Activated CD4-positive, alpha-beta T cell treated with anti-CD3 and anti-CD28 coated beads, Interleukin-2, Interleukin-6, amounts not matched to agents 100 ng/mL and 50 ng/mL, durations not matched to agents 16 hours and 8 hours (primary cell): Measurements from ENCODE around the gene VSIG1.
A peak's percentile ranks its signal among the peaks of the same experiment; 100 is the strongest.

ENCODE experiments used
- DNase-seq: peaks from one replicate; pipeline ENCODE4 v3.0.0-alpha.2; 2020

The VSIG1 gene

DNA sequence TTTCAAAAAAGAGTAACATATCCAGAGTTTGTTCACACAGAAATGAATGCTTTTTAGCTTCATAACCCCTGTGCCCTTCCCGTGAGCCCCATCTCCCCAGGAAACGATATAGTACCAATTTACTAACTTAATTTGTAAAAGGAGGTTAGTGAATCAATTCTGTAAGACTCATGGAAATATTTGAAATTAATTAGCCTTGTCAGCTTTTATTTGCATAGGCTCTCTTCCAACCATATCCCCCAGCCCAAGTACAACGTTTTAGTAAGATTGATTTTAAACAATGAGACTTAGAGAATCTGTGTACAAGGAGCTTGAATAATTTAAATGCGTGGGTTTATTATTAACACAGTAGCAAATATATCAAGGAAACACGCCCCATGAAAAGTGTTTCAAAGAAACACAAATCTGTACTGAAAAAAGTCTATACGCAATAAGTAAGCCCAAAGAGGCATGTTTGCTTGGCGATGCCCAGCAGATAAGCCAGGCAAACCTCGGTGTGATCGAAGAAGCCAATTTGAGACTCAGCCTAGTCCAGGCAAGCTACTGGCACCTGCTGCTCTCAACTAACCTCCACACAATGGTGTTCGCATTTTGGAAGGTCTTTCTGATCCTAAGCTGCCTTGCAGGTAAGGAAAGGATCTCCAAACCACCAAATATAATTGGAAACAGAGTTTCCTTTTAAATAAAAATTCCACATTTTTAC lies at the start of gene VSIG1:
VSIG1 (plus strand) TSS at position 512 of the 703 bp plus-strand sequence; CDS start at position 578, 66 bp downstream.
- no peak for DNase-seq

DNA sequence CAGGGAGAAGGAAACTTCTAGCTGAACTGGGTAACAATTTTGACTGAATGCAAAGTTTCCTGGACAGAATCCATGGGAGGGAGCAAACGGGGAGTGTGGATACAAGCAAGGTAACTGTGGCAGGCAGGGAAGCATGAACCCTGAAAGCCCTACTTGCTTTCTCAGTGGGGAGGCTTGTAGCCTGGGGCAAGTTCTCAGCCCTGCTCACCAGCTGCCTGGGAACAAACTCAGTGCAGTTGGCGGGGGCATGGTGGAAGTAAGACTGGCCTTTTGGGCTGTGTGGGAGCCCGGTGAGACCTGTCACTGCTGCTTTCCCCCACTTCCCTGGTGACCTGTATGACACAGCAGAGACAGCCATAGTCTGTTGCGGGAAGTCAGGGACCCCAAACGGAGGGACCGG lies 48.7 kb upstream of the VSIG1 start:
- no peak for DNase-seq

DNA sequence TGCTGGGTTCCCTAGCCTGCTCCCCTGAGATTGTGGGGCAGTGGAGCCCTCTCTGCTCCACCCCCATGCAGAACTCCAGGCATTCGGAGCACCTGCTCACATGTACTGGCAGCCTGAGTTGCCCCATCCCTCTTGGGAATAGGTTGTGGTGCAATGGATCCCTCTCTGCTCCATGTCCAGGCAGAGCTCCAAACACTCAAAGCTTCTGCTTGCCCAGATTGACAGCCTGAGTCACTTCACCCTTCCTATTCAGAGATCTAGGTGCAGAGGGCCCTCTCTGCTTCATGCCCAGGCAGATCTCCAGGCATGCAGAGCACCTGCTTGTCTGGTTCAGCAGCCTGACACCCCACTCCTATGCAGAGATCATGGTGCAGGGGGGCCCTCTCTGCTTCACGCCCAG lies 44.1 kb upstream of the VSIG1 start:
- DNase-seq = no peak

DNA sequence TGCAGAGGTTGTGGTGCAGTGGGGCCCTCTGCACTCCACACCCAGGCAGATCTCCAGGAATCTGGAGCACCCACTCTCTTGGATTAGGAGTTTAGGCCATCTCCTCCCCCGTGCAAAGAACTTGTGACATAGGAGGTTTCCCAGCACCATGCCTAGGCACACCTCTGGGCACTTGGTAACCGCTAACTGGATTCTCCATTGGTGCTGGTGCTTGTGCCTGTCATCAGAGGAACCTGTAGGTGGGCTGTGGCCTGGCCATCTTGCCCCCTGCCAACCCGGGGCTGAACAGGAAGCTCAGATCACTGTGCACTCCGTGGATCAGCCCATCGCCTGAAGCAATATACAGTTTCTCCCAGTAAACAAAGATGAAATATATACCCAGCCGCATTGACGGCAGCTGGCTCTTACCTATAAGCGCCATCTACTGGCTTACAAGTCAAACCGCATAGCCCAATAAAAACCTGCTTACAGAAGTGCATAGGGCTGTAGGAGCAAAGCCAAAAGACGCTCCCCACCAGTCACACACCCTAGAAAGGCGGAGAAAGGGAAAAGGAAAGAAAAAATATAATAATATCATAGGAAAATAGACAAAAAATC lies 43.5 kb upstream of the VSIG1 start:
- DNase-seq = peak; percentile 55

DNA sequence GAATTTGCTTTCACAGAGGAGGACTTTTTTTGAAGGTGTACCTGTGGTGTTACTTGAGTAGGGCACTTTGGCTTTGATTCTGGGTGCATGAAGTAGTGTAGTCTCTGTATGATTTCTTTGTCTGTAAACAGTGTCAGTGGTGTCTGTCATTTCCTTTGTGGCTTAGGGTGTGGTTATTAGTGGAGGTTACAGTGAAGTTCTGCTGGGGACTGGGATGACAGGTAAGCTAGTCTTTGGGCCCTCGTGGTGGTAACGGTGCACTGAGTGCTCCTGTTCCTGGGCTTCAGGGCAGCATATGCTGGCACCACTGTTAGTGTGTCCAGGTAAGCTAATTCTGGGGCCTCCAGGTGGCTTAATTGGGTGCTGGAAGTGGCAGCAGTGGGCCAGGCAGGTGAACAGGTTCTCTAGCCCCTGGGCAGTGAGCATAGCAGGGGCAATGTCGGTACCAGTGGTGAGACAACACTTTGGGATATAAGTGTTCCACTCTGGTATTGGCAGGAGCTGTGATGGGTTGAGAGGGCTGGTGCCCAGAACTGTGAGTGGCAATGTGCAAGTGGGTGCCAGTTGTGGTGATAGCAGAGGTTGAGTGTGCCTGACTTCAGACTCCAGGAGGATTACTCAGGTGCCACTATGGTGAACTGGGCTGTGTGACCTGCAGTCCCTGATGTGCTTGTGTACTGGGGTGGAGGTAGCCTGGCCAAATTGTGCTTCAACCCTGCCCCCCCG lies 26.0 kb upstream of the VSIG1 start:
- DNase-seq = peak; percentile 35

DNA sequence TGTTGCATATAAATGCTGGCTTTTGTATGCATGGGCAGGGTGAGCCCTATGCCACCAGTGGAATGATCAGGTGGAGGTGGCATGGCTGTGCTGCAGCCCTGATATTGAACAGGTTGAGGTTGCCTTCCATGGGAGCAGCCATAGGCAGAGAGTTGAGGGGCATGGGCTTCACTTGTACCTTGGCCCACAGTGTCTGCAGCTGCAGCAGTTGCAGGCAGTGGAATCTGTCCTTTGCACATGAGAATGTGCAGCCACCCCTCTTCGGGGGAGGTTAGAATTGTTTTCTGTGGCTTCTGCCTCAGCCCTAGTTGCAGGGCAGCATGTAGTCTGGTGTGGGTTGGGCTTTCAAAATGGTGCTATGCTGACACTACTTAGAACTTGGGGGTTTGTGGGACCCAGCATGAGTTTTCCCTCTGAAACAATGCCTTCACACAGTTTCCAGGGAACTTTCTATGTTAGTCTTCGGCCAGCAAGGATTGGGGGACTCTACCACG lies 25.4 kb upstream of the VSIG1 start:
- DNase-seq = no peak

DNA sequence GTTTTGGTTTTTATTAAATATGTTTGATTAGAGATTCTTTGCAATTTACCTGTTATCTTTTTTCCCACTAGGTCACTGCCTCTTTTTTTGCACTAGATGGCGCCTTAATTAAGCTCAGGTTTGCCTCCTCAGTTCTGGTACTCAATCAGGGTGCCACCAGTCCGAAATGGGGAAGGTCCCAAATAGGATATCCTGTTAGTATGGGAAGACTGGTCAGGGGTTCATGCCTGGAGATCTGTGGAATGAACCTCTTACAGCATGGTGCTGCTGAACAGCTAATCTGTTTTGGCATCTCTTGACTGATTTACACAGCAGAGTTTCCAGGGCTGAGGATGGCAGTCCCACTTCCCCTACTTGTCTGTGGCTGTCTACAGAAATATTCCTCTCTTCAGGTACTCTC lies 24.2 kb upstream of the VSIG1 start:
- DNase-seq = peak; percentile 19

DNA sequence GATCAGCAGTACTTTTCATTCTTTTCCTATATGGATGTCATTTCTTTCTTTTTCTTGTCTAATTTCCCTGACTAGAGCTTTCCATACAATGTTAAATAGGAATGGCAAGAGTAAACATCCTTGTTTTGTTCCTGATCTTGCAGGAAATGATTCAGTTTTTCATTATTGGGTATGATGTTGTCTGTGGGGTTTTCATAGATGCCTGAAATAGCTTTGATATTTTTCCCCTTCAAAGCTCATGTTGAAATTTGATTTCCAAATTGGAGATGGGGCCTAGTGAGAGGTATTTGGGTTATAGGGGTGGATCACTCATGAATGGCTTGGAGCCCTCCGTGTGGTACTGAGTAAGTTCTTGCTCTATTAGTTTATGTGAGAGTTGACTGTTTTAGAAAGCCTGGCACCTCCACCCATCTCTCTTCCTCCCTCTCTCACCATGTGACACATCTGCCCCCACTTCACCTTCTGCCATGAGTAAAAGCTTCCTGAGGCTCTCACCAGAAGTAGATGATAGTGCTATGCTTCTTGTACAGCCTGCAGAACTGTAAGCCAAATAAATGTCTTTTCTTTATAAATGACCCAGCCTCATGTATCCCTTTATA lies 22.3 kb upstream of the VSIG1 start:
- peak; percentile 3 for DNase-seq

DNA sequence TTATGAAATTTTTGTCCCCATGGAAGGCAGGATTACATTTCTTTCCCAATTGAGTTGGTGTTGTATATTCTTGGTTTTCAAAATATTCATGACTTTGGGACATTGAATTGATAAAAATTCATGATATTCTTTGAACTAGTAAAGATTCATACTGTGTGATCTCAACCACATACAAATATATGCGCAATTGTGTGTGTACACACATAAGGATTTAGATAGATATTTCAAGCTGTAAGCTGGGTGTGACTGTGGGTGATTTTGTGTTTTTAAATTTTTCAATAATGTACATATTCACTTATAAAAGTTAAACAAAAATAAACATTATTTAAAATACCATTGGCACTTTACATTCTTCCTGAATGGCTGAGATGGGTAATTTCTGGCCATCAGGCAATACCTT lies 19.5 kb upstream of the VSIG1 start:
- DNase-seq = no peak

DNA sequence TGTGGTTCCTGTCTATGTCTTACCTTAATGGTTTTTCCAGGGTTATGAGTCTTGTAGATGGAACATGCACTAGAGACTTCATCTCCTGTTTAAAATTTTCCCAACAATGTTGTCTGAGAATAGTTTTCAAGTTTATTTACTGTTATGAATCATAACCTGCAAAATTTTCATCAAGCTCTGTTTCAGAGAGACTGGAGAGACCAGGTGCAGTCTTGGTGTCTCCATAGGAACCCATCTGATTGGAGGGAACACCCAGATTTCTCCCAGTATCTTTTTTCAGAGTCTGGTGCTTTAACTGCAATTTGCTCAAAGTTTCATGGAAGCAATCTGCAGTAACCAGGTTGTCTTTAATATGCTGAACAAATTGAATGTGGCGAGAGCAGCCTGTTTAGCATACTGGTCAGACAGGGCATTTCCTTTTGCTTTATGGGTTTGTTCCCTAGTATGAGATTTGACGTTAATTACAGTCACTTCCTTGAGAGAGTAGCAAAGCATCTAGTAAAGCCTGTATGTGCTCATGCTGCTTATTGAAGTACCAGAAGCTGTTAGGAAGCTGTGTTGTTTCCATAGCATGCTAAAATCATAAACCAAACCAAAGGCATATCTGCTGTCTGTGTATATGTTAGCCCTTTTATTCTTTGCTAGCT lies 18.8 kb upstream of the VSIG1 start:
- no peak for DNase-seq

DNA sequence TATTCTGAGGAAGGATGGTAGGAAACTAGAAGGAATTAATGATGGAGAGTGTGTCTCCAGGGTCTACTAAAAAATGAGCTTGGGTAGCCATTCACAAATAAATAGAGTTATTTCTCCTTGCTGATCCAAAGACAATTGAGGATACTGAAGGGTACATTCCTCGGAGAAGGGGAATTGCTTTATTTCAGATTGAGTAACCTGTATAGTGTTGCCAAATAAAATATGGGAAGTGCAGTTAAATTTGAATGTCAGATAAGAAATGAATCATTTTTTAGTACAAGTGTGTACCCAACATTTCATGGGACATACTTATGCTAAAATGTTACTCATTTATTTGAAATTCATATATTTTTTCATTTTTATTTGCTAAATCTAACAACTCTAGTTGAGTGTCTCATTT lies 16.0 kb upstream of the VSIG1 start:
- DNase-seq = no peak

DNA sequence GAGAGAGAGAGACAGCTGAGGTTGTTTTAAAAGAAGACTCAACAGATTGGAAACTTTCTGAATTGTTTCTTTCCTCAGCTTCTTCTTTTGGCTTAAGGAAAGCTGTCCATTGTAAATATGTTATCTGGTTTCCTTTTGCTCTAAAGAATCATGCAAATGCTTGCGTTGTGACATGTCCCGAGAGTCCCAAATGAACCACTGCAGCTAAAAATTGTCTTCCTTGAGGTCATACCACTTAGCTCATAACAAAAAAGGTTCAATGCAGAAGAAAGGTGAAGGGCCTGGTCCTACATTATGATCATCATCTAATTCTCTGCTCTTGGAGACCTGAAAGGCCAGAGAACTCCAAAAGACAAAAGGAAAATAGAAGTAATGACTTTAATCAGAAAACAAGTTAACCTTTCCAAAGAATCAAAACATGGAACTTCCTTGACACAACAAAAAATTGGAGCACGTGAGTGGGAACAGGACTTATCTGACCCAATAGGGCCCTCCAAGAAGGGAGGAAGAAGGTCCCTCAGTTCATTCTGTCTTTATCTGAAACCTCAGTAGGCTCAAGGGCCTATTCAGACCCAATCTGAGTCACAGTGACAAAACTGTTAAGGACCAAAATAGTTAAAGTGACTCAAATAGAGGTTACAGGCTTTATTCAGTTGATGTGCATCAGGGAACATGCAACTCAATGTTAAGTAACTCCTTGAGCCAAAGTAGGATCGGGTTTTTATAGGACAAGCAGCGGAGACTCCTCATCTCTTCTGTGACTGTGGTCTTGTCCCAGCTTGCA lies 14.7 kb upstream of the VSIG1 start:
- DNase-seq = no peak

DNA sequence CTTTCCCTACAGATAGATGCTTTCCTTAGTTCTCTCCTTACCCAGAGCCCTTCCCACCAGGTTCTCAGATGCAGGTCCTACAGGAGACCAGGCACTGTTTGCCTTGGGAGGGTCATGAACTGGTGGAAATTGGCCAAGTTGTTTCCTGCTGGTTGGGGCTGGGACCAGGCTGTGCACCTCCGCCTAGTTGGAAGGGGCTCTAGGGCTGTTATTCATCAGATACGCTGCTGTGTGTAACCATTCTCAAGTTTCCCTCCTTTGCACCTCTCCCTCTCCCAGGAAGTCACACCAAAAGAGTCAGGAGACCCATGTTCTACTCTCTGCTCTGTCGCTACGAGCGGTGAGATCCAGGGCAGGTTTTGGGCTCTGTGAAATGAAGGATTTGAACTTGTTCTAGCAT lies 11.9 kb upstream of the VSIG1 start:
- DNase-seq = no peak

DNA sequence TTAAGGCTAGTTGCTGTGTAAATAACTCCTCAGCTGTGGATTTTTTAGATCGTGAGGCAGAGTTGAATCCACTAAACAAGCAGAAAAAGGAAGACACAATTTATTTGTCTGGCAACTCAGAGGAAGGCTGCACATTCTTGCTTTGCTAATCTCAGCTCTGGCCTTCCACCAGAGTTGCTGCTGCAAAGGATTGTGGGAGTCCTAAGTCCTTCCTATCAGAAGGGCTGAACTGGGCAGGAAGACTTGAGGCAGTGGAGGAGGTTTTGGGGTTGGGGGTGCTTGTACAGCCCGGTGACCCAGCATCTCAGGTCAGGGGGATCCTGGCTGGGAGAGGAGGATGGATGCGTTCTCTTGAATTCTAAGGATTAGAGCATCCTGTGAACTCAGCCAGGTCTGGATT lies 11.0 kb upstream of the VSIG1 start:
- DNase-seq = no peak

DNA sequence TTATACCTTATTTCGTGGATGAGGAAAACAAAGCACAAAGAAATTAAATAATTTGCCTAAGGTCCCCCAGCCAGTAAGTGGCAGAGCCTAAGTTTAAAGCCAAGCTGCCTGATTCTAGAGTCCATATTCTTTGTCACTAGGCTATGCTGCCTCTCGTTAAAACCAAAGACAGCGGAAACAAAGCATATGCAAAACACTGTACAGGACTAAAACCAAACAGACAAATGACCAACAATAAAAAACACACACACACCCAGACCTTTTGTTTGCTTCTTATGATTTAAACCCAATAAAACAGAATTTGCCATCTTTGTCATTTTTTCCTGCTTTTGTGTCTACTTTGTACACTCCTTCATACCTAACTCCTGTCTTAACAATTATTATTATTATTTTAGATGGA lies 10.1 kb upstream of the VSIG1 start:
- no peak for DNase-seq

DNA sequence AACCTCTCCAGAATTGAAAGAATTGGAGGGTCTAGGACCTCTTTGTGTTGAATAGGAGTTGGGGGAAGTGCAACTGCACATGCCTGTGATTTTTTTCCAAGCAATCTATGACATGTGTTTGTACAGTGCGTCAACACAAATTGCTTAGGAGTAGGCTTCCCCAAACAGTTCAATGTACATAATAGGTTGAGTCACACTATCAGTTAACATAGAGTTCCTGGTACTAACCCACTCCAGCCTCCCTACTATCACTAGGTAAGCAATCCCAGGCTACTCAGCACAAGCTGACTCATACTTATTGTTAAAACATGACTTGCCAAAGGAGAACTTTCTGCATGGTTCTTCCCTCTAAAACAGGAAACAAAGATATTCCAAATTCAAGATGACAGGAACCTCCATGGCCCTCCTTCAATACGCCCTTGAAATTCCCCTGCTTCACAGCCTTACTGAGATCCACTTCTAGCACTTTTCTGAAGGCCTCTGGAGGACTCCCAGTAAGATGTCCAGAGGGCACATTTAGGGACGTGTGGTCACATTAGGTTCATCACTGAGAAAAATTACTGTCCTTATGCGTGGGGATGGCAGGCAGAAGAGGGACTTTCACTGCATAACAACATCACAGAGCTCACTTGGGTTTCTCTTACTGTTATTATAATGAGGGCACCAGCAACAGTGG lies 8.4 kb upstream of the VSIG1 start:
- no peak for DNase-seq

DNA sequence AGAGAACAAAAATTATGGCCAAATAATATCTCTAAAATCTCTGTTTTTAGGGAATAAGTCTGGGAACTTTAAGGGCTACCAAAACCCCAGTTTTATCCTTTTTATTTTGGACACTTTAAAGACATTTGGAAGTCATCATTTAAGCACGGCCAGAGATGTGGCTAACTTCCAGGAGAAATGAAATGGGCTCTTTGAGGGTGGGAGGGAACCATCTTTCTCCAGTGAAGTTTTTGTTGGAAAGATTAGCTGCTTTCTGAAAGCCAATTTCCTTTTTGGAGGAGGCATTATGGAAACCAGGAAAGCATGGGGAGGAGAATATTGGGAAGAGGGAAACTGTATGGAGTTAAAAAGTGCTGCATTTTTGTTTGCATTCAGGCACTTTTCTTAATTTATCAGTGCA lies 4.8 kb downstream of the VSIG1 start:
- DNase-seq = no peak

DNA sequence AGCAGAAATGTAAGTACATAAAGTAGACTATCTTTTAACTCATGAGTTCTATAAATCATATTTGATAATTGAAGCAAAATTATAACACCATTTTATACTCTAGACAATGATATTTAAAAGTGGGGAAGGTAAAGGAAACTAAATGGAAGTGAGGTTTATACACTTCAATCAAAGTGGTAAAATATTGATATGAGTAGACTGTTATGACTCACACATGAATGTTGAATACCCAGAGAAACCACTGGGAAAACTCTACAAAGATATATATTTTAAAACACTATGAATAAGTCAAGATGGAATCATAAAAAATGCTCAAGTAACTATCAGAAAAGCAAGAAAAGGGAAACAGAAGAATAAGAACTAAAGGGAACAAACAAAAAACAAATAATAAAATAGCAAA lies 8.4 kb downstream of the VSIG1 start:
- no peak for DNase-seq

DNA sequence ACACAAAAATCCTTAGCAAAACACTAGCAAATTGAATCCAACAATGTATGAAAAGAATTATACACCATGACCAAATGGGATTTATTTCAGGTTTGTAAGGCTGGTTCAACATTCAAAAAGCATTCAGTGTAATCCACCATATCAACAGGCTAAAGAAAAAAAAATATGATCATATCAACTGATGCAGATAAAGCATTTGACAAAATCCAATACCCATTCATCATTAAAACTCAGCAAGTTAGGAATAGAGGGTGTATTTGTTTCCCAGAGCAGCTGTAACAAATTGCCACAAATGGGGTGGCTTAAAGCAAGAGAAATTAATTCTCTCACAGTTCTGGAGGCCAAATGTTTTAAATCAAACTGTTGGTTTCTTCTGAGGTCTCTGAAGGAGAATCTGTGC lies 10.7 kb downstream of the VSIG1 start:
- no peak for DNase-seq

DNA sequence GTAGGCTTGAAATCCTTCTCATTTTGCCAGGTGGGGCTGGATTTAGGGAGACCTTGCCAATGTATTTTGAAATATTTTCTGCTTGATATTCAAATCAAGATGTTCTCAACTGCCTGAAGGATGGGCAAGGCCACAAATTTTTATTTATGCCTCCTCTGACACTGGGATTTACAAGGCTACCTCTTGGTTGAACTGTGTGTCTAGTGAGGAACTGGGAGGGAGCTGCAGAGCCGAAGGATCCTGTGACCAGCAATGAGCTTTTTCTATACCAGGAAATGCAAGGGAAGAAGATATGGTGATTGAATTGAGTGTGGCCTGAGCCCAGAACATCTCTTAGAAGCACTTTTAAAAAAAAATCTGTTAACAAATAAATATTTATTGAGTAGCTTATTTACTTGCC lies 14.9 kb downstream of the VSIG1 start:
- no peak for DNase-seq

DNA sequence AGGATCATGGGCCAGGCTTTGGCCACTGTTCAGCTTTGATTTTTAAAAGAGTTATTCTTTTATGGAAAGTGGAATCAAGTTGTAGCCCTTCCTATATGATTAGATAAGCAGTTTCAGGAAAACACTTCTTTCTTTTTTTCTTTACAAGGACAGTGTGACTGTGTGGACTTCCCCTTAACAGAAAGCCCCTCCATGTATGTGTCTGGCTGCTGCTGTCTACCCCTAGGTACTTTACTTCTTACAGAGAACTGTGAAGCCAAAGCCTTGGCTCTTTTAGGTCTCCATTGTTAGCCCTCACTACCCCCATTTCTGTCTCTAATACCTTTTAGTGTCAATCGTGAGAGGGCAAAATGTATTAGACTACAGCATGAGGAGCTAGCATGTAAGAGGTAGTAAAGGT lies 19.1 kb downstream of the VSIG1 start:
- DNase-seq = no peak

DNA sequence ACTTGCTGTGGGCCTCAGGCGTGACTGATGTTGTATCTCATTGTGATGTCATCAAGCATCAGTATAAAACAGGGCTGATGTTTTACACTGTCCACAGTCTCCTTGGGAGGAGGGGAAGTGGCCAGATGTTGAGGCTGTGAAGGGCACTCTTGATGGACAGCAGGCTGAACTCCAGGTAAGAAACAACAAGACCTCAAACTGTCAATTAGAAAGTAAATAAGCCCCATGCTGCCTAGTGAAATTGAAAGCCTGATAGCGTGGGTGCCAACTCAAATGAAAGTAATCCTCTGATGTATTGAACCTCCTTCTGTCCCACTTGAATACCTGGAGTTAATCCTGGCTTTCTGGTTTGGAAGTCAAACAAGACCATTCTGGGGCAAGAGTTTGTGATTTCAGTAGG lies 19.7 kb downstream of the VSIG1 start:
- DNase-seq = no peak
